B cell (primary cell): ENCODE results near the gene PRKAR1A.

ENCODE experiments used
- CTCF ChIP-seq: fragments of 200-600 bp; IDR thresholded peaks from one replicate; pipeline ENCODE4 v1.8.0; 2022; ENCODE audit warnings: antibody characterized with exemption, mild to moderate bottlenecking
- EZH2 ChIP-seq: IDR thresholded peaks from 2 replicates; pipeline ENCODE4 v1.6.1; 2012; ENCODE audit warnings: borderline replicate concordance, low read depth, mild to moderate bottlenecking, moderate library complexity, low read length; ENCODE audit not compliant: insufficient read depth, poor library complexity, severe bottlenecking

- TF ChIP-seq CTCF (no peak), EZH2 (no peak)
These were observed 20.6 kb downstream of the PRKAR1A start for GRCh38 chr17:68532826-68533225.
